SIG-M5 treated with dmso at 0.1 percent for 504 hours (cell line): ENCODE measurements around the gene VEZT.

ENCODE experiments used
- DNase-seq: peaks from one replicate; lab custom pipeline; 2025; ENCODE audit not compliant: unreplicated experiment; lab: John Stamatoyannopoulos, UW

VEZT gene

GRCh38 chr12:95200128-95200894 is 17.3 kb upstream of the VEZT start:
- DNase-seq, result no peak

- DNase-seq, result no peak
These were observed 16.4 kb upstream of the VEZT start for GRCh38 chr12:95201056-95201670.

DNA sequence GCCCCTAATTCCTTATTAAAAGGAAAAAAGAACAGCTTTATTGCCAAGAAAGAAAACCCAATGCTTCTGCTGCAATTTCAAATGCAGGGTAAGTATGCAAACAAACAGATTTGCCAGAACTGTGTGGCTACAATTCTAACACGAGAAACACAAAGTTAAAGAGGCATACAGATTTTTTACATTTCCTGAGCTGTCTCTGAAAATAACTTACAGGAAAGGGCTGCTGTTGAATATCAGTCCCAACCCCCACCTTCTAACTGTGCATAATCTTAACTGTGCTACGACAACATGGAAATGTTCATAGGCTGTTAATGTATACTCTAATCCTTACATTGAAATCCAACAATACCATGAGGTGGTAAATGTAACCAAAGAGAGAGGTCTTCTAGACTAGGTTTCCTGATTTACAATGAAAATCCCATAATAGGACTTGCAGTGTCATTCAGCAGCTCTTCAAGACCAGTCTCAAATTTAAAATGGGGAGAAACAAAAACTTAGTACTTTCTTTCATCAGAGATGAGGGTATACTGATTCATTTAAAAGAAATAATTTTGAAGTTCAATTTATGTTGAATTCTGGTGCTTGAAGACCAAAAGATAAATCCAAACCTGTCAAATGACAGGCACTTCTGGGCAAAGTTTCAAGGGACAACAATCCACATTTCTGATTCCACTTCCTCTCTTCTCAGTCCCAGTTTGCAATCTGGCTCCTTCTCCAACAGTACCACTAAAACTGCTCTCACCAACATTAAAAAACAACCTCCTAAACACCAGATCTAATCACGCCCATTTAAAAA is 14.7 kb upstream of the VEZT start:
- no peak for DNase-seq

DNA sequence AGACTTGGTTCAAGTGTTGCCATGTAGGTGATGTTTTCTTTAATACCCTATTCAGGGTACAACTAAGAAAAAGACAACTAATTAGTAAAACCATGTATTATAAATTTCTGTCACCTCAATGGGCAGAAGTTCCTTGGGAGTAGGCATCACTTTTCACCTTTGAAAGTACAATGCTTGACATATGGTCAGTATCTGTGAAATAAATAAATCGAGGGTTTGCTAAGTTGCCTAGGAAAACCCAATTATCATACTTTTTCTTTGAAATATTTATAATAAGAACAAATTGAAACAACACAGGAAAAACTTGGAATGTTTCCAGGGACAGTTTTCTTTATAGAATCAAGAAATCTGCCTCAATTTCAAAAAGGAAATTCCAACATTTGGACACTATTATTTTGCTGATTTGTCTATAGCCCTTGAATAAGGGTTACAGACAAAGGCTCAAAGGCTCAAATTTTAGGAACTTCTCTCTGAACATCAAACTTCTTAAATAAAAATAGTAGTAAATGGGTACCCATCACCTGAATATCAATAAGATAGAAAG is 14.0 kb upstream of the VEZT start:
- no peak for DNase-seq

DNA sequence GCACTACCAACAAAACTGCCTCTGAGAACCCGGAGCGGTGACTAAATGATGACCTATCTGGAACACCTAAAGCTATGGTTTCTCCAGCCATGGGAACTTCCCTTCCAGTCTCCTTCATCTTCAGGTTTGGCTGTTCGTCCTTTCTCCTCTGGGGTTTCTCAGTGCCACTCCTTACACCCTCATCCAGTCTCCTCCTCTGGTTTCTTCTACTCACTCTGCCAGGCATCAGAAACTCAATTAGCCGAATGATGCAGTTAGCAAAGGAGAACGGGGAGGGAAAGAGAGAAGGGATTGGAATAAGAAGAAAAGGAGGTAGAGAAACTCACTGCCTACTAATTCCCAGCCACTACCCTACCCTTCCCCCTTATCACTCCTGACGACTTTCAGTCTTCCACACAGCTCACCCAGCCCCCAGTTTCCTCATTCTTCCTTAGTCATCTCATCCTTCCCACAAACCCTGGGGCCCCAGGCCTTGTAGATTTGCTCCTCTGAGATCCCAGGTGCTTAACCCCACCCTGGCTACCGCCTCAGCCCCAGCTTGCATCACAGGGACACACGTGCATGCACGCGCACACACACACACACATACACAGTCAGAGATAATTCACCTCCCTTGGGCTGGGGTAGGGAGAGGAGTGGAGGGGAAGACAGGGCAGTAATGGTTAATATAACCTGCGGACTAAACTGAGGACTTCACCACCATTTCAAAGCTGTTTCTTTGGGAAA is 13.3 kb upstream of the VEZT start:
- DNase-seq, result peak; percentile 35

DNA sequence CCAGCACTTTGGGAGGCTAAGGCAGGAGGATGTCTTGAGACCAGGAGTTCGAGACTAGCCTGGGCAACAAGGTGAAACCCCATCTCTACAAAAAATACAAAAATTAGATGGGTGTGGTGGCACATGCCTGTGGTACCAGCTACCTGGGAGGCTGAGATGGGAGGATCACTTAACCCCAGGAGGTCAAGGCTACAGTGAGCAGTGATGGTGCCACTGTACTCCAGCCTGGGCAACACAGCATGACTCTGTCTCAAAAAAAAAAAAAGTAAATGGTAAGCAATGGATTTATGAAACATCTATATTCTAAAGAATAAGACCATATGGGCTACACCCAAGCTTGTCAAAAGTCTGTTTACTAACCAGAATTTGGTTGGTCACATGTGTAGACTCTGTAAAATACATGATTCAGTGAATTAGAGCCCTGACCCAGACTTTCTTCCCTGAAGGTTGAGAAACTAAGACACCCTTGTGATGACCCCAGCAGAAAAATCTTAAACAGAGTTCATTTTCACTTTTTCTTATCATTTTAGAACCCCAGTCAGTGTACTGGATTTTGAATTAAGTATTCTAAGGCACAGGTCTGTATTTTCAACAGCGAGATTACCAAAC is 12.5 kb upstream of the VEZT start:
- DNase-seq, result no peak

GRCh38 chr12:95205685-95206084 is 11.9 kb upstream of the VEZT start:
- DNase-seq, result no peak

- DNase-seq, result no peak
These were observed 10.7 kb upstream of the VEZT start for GRCh38 chr12:95206916-95207315.

- DNase-seq, result no peak
These were observed 10.2 kb upstream of the VEZT start for GRCh38 chr12:95207407-95207806.

GRCh38 chr12:95208678-95209077 is 8.9 kb upstream of the VEZT start:
- DNase-seq, result no peak

- no peak for DNase-seq
These were observed 5.0 kb upstream of the VEZT start for GRCh38 chr12:95212586-95212985.

- no peak for DNase-seq
These were observed 4.5 kb upstream of the VEZT start for GRCh38 chr12:95213119-95213518.

GRCh38 chr12:95213928-95214327 is 3.7 kb upstream of the VEZT start:
- DNase-seq, result no peak

DNA sequence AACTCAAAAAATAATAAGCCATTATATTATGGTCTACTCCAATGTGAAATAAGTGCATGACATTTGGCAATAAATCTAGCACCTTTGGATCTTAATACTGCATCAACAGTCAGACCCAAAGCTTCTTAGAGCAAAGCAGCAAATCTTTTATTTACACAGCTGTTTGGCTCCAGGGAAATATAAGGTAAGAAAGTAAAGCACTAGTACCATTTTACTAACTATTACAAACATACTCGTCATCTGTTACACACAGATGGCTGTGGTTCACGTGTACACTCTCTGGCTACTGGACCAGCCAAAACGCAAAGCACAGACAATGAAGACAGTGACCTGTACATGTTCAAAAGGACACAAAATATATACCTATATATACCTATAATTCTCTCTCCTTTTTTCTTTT is 3.1 kb upstream of the VEZT start:
- DNase-seq, result no peak

- peak; percentile 67 for DNase-seq
These were observed 1.7 kb upstream of the VEZT start for GRCh38 chr12:95215949-95216348.

GRCh38 chr12:95216711-95217376 is 763 bp upstream of the VEZT start:
- DNase-seq, result peak; percentile 73

DNA sequence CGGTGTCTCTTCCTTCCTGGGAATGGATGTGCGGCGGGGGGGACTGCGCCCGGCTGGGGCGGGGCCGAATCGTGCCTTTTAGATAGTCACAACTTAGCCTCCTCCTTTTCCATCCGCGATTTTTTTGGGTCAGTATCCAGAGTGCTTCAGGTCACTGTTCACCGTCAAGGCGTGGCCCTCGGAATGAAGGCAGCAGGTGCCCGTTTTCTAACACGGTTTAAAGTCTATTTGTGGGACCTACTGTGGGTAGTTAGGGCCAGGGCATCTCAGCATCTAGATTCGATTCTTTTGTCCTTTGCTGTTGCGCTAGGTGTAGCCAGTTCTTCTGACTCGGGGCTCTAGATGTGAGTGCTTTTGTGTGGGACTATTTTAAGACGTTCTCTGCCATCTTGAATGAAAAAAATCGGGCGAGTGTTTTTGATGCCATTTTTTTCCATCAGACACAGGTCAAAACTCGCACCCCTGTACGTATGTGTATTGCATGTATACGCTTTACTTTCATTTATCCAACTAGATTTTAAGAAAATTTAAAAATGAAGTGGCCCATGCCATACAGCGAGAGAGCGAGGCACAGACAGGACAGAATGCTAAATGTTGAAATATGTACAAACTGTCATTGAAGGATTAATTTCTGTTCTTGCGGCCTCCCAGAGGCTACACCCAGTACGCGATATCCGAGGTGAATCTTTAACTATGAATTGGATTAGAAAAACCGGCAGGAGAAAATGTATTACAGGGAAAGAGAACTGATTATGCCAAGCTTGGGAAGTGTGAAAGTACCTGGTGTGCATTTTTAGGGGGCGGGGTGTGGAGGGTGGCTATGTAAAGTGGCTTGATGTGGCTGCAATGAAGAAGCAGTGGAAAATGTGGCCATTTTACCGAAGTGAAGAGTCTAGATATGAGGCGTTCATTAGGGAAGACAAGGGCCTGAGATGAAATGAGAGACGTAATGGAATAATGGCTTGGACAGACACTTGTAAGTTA is 835 bp downstream of the VEZT start:
- peak; percentile 64 for DNase-seq

GRCh38 chr12:95220190-95220589 is 2.6 kb downstream of the VEZT start:
- DNase-seq, result no peak

DNA sequence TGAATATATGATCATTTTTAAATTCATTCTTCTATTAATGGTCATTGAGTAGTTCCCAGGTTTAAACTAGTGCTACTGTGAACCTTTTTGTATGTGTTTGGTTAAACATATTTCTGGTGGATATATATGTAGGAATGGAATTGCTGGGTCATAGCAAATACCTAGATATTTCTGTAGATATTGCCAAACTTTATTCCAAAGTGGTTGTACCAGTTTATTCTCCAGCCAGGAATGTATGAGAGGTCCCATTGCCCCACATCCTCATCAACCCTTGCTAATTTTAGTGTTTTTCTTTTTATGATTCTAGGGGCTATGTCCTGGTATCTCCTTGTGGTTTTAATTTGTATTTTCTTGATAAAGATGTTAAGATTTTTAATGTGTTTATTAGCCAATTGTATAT is 3.1 kb downstream of the VEZT start:
- DNase-seq, result no peak
